Keratinocyte (primary cell): ENCODE measurements around the gene MYDGF. TPM values are rescaled to one million over a fixed set of nuclear protein-coding genes. Genes with fewer than 3 reads are reported as not detected.
A peak's percentile ranks its signal among the peaks of the same experiment; 100 is the strongest.

ENCODE experiments used
- DNase-seq: peaks from one replicate; pipeline ENCODE4 v3.0.0-alpha.2; 2011; ENCODE audit warnings: low read depth, missing footprints, low spot score
- FAIRE-seq: peaks from 2 replicates; lab custom pipeline; 2011; peaks lifted over from hg19 to GRCh38; lab: Jason Lieb, UNC
- H2AFZ ChIP-seq: 2 replicates; pipeline ENCODE4 v1.6.0; 2012; ENCODE audit warnings: low read length, control low read depth, inconsistent platforms; ENCODE audit not compliant: control insufficient read depth
- H3K27ac ChIP-seq: 2 replicates; pipeline ENCODE4 v1.5.1; 2011; ENCODE audit warnings: low read length; ENCODE audit not compliant: control insufficient read depth, insufficient read depth
- H3K27me3 ChIP-seq: 3 replicates; pipeline ENCODE4 v1.6.0; 2011; ENCODE audit warnings: low read length; ENCODE audit not compliant: control insufficient read depth, insufficient read depth; ENCODE audit errors: extremely low read depth
- H3K36me3 ChIP-seq, 2 experiments: 2 replicates in 1 of 2; 3 replicates in 1 of 2; pipeline ENCODE4 v1.5.1; 2011; ENCODE audit warnings: low read length in 2 of 2, mild to moderate bottlenecking in 1 of 2; ENCODE audit not compliant: control insufficient read depth in 2 of 2, insufficient read depth in 2 of 2; ENCODE audit errors: extremely low read depth in 1 of 2
- H3K4me1 ChIP-seq: 3 replicates; pipeline ENCODE4 v1.5.1; 2011; ENCODE audit warnings: low read length; ENCODE audit not compliant: control insufficient read depth, insufficient read depth; ENCODE audit errors: extremely low read depth
- H3K4me2 ChIP-seq: 3 replicates; pipeline ENCODE4 v1.6.0; 2011; ENCODE audit warnings: low read depth, low read length; ENCODE audit not compliant: control insufficient read depth, insufficient read depth; ENCODE audit errors: extremely low read depth
- H3K4me3 ChIP-seq, 3 experiments: fragments of 200-600 bp in 1 of 3; sonication (generic) in 1 of 3; 2 replicates in 2 of 3; 3 replicates in 1 of 3; pipeline ENCODE4 v1.5.1; 2011 to 2016; ENCODE audit warnings: low read length in 3 of 3, mild to moderate bottlenecking in 3 of 3, control low read depth in 2 of 3, inconsistent platforms in 1 of 3, low read depth in 1 of 3, mixed read lengths in 1 of 3, mixed run types in 1 of 3, moderate library complexity in 1 of 3; ENCODE audit not compliant: control insufficient read depth in 2 of 3, insufficient read depth in 2 of 3; ENCODE audit errors: extremely low read depth in 1 of 3
- H3K79me2 ChIP-seq: 2 replicates; pipeline ENCODE4 v1.6.0; 2012; ENCODE audit warnings: low read length; ENCODE audit not compliant: control insufficient read depth, insufficient read depth
- H3K9ac ChIP-seq: 3 replicates; pipeline ENCODE4 v1.6.0; 2011; ENCODE audit warnings: low read length; ENCODE audit not compliant: control insufficient read depth, insufficient read depth; ENCODE audit errors: extremely low read depth
- H3K9me1 ChIP-seq: 3 replicates; pipeline ENCODE4 v1.6.0; 2011; ENCODE audit warnings: low read length; ENCODE audit not compliant: control insufficient read depth, insufficient read depth; ENCODE audit errors: extremely low read depth
- H3K9me3 ChIP-seq: 2 replicates; pipeline ENCODE4 v1.5.1; 2012; ENCODE audit warnings: low read depth, low read length; ENCODE audit not compliant: control insufficient read depth
- H4K20me1 ChIP-seq: 3 replicates; pipeline ENCODE4 v1.6.0; 2011; ENCODE audit warnings: low read length; ENCODE audit not compliant: control insufficient read depth, insufficient read depth; ENCODE audit errors: extremely low read depth
- EZH2 ChIP-seq: IDR thresholded peaks from one replicate; pipeline ENCODE4 v1.6.1; 2012; ENCODE audit warnings: inconsistent platforms, mild to moderate bottlenecking, low read length, moderate library complexity
- dilution Hi-C: fragments of 300-500 bp; cut with MboI; formaldehyde crosslinking; loops from one replicate; pipeline ENCODE4 v1.7.0; 2020; ENCODE audit warnings: low sequenced_read_pairs; ENCODE audit not compliant: extremely low pct_ligation_motif_present
- polyA plus RNA-seq, 5 experiments: library from polyadenylated mRNA; depleted of rRNA in 3 of 5; stranded (reverse) in 3 of 5; stranded (forward) in 1 of 5; unstranded in 1 of 5; fragments of >200 nt; gene quantifications; 1 replicate in 1 of 5; 2 replicates in 3 of 5; 3 replicates in 1 of 5; pipeline versions ENCODE4 v1.2.1 to v1.2.3, GENCODE V29; 2011 to 2012; ENCODE audit warnings: missing spikeins in 2 of 5, low read depth in 1 of 5, low replicate concordance in 1 of 5
- TF ChIP-seq, protein P1 (sequence below), 3 experiments: IDR thresholded peaks in 1 of 3; conservative IDR thresholded peaks in 1 of 3; optimal IDR thresholded peaks in 1 of 3; 2 replicates in 2 of 3; 3 replicates in 1 of 3; pipeline versions ENCODE3 to v1.5.1; 2011; ENCODE audit warnings: low read length in 3 of 3, mild to moderate bottlenecking in 3 of 3, moderate library complexity in 2 of 3, control low read depth in 1 of 3, inconsistent platforms in 1 of 3; ENCODE audit not compliant: insufficient read depth in 2 of 3; ENCODE audit errors: extremely low read depth in 1 of 3

The MYDGF gene
- polyA plus RNA-seq, 1 donor (not counting 4 experiments of a cell fraction or from before 2014, with no cell fraction given): 85.9 TPM

DNA sequence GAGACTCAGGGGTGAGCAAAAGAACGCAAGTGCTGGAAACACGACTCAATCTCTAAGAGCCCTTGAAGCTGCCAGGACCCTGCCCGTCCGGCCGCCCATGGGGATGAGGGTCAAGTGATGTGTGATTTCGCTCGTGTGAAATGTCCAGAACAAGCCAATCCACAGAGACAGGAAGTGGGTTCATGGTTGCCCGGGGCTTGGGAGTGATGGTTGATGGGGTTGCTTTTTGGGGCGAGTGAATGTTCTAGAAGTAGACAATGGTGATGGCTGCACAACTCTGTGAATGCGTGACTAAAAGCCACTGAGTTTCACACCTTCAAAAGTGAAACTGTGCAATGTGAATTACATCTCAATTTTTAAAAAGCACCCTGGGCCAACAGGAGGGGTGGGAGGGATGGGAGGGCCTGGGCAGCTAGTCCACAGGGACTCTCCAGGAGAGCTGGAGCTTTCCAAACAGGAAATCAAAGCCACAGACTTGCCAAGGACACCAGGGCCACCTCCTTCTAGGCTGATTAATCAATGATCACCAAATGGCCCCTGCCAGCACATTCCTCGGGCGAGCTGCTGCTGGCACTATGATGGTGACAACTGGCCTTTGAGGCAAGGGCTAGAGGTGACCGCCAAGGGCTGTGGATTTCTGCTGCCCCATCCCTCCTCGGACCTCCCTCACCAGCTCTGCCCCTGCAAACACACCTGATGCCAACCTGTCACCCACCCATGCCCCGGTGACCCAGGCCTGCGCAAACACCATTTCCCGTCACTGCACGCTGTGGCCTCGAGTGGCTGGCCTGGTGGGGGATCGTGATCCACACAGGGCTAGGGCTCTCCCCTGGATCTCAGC is 39.5 kb upstream of the MYDGF start:
- H3K4me1 ChIP-seq: peaks cover 49% of the 10 kb centered on the region
- no peak overlapping the region for H3K4me3 ChIP-seq
- H3K9ac ChIP-seq: no peak overlapping the region
- FAIRE-seq: no peak
- dilution Hi-C loops: no loop called here
- no peaks in the 10 kb centered on the region for H4K20me1 ChIP-seq
- H2AFZ ChIP-seq: no peak overlapping the region
- H3K9me3 ChIP-seq: no peaks in the 10 kb centered on the region
- peaks cover 30% of the 10 kb centered on the region for H3K79me2 ChIP-seq
- H3K27ac ChIP-seq: no peak overlapping the region
- peaks cover 3% of the 10 kb centered on the region for H3K9me1 ChIP-seq
- TF ChIP-seq EZH2: no peak
- TF ChIP-seq, protein P1, sequence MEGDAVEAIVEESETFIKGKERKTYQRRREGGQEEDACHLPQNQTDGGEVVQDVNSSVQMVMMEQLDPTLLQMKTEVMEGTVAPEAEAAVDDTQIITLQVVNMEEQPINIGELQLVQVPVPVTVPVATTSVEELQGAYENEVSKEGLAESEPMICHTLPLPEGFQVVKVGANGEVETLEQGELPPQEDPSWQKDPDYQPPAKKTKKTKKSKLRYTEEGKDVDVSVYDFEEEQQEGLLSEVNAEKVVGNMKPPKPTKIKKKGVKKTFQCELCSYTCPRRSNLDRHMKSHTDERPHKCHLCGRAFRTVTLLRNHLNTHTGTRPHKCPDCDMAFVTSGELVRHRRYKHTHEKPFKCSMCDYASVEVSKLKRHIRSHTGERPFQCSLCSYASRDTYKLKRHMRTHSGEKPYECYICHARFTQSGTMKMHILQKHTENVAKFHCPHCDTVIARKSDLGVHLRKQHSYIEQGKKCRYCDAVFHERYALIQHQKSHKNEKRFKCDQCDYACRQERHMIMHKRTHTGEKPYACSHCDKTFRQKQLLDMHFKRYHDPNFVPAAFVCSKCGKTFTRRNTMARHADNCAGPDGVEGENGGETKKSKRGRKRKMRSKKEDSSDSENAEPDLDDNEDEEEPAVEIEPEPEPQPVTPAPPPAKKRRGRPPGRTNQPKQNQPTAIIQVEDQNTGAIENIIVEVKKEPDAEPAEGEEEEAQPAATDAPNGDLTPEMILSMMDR (optimal IDR thresholded peaks at IDR 0.05 in 1 of 3, IDR thresholded peaks at IDR 0.05 in 1 of 3, conservative IDR thresholded peaks at IDR 0.05 in 1 of 3; ENCODE audit: extremely low read depth in 1 of 3, insufficient read depth in 2 of 3, low read length in 3 of 3): no peak
- H3K27me3 ChIP-seq: no peaks in the 10 kb centered on the region
- H3K36me3 ChIP-seq: peaks cover 38 to 64% of the 10 kb centered on the region in 2 experiments
- no peak overlapping the region for H3K4me2 ChIP-seq
- DNase-seq: no peak

DNA sequence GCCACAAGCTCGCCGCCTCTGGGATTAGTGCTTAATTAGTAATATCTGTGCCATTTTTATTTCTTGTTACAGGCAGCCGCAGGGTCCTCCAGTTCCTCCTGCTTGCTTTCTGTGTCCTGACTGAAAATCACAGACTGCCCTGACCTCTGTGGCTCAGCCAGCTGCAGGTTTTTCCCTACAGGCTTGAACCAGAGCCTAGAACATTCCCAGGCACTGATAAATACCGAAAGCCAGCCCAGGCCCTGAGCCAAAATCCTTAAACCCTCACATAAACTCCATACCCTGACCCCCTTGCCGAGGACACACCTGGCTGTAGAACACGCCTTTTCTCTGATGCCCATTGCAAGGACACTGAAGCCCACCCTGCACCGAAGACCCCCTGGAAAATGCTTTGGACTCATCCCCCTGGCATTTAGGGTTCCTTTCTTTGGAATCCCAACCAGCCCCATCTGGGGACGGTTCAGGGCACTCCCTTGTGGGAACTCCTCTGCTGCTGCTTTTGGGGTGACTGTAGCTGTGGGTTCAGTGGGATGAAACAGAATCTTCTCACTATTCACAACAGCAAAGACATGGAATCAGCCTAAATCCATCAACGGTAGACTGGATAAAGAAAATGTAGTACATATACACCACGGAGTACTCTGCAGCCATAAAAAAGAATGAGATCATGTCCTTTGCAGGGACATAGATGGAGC is 38.0 kb upstream of the MYDGF start:
- Histone ChIP-seq H3K9ac (peak overlapping the region; percentile 22), H3K4me1 (peaks cover 35% of the 10 kb centered on the region), H4K20me1 (no peaks in the 10 kb centered on the region), H3K9me3 (no peaks in the 10 kb centered on the region), H3K4me3 (no peak overlapping the region), H3K27me3 (no peaks in the 10 kb centered on the region), H3K4me2 (peak overlapping the region; percentile 31), H2AFZ (no peak overlapping the region), H3K9me1 (peaks cover 3% of the 10 kb centered on the region), H3K79me2 (peaks cover 27% of the 10 kb centered on the region), H3K27ac (peak overlapping the region; percentile 68), H3K36me3 (peaks cover 49 to 62% of the 10 kb centered on the region in 2 experiments)
- DNase-seq: no peak
- FAIRE-seq: peak; percentile 78
- dilution Hi-C loops: no loop called here
- no peak for TF ChIP-seq EZH2
- TF ChIP-seq, protein P1 (optimal IDR thresholded peaks at IDR 0.05 in 1 of 3, IDR thresholded peaks at IDR 0.05 in 1 of 3, conservative IDR thresholded peaks at IDR 0.05 in 1 of 3; ENCODE audit: extremely low read depth in 1 of 3, insufficient read depth in 2 of 3, low read length in 3 of 3): no peak
